OCI-LY1 (cell line): Measurements from ENCODE around the gene LHFPL2.

Experiments
- H2AFZ ChIP-seq: fragments of 200-600 bp; sonication (generic), shearing (Covaris generic); 2 replicates; pipeline ENCODE4 v1.6.0; 2014; ENCODE audit warnings: antibody characterized with exemption, mild to moderate bottlenecking, low read length
- H3F3A ChIP-seq: fragments of 200-600 bp; sonication (generic), shearing (Covaris generic); 2 replicates; pipeline ENCODE4 v1.6.0; 2014; ENCODE audit warnings: mild to moderate bottlenecking, antibody characterized with exemption, low read length, moderate library complexity; ENCODE audit not compliant: insufficient read depth
- H3K27ac ChIP-seq: fragments of 200-600 bp; sonication (generic); 2 replicates; pipeline ENCODE4 v1.5.1; 2014; ENCODE audit warnings: low read length, mixed run types, mild to moderate bottlenecking, low read depth; ENCODE audit not compliant: poor library complexity, severe bottlenecking
- H3K27me3 ChIP-seq: fragments of 200-600 bp; sonication (generic); 2 replicates; pipeline ENCODE4 v1.6.0; 2014; ENCODE audit warnings: antibody characterized with exemption, mild to moderate bottlenecking, low read length, moderate library complexity; ENCODE audit not compliant: insufficient read depth
- H3K36me3 ChIP-seq: fragments of 200-600 bp; sonication (generic); 2 replicates; pipeline ENCODE4 v1.6.1; 2014; ENCODE audit warnings: mild to moderate bottlenecking, antibody characterized with exemption, low read length, moderate library complexity, mixed read lengths; ENCODE audit not compliant: insufficient read depth
- H3K4me1 ChIP-seq: fragments of 200-600 bp; sonication (generic); 2 replicates; pipeline ENCODE4 v1.5.1; 2014; ENCODE audit warnings: mild to moderate bottlenecking, low read length, moderate library complexity; ENCODE audit not compliant: insufficient read depth, severe bottlenecking
- H3K4me2 ChIP-seq: fragments of 200-600 bp; sonication (generic), shearing (Covaris generic); 2 replicates; pipeline ENCODE4 v1.6.1; 2014; ENCODE audit warnings: low read length
- H3K4me3 ChIP-seq: fragments of 200-600 bp; sonication (generic); 2 replicates; pipeline ENCODE4 v1.5.1; 2014; ENCODE audit warnings: low read length, low read depth, mild to moderate bottlenecking, mixed read lengths; ENCODE audit not compliant: poor library complexity, severe bottlenecking
- H3K79me2 ChIP-seq: fragments of 200-600 bp; shearing (Covaris generic); 2 replicates; pipeline ENCODE4 v1.6.1; 2016; ENCODE audit warnings: mixed run types, low read length, mixed read lengths; ENCODE audit not compliant: insufficient read depth
- H3K9ac ChIP-seq: fragments of 200-600 bp; sonication (generic), shearing (Covaris generic); 2 replicates; pipeline ENCODE4 v1.6.1; 2014; ENCODE audit warnings: mild to moderate bottlenecking, low read length, mixed read lengths
- H3K9me2 ChIP-seq: fragments of 200-600 bp; sonication (generic), shearing (Covaris generic); 2 replicates; pipeline ENCODE4 v1.6.1; 2014; ENCODE audit warnings: low read depth, mild to moderate bottlenecking, low read length, mixed read lengths
- H3K9me3 ChIP-seq: fragments of 200-600 bp; shearing (Covaris generic); 2 replicates; pipeline ENCODE4 v1.6.1; 2014; ENCODE audit warnings: low read length, mixed read lengths
- H4K20me1 ChIP-seq: fragments of 200-600 bp; sonication (generic), shearing (Covaris generic); 2 replicates; pipeline ENCODE4 v1.6.0; 2016; ENCODE audit warnings: mild to moderate bottlenecking, low read length; ENCODE audit not compliant: insufficient read depth
- EZH2 ChIP-seq: fragments of 200-600 bp; sonication (generic), shearing (Covaris generic); IDR thresholded peaks from 2 replicates; pipeline ENCODE4 v1.8.0; 2017; ENCODE audit warnings: borderline replicate concordance, mixed run types, mild to moderate bottlenecking, antibody characterized with exemption, low read length, moderate library complexity, mixed read lengths
- TF ChIP-seq, protein P1 (sequence below): fragments of 200-600 bp; sonication (generic), shearing (Covaris generic); IDR thresholded peaks from 2 replicates; pipeline ENCODE4 v1.5.1; 2017; ENCODE audit warnings: mild to moderate bottlenecking, antibody characterized with exemption, low read length, moderate library complexity, mixed read lengths

LHFPL2 gene

DNA sequence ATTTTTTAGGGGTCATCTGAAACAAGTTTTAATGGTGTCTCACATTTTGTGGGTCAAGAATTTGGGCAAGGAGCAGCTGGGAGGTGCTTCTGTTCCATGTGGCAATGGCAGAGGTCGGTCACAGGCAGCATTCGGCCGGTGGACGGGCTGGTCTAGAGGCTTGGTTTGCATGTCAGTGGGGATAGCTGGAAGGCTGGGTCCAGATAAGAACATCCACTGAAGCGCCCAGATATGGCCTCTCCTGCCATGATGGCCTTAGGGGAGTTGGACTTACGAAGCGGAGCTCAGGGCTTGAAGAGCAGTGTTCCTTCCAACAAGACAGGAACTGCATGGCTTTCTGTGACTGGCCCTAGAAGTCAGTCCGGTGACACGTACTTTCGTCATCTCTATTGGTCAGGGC is 30.3 kb downstream of the LHFPL2 start:
- Histone ChIP-seq H3K4me3 (no peak overlapping the region), H3K4me2 (no peak overlapping the region), H3K9me3 (peaks cover 4% of the 10 kb centered on the region; the same call in 1 of the 2 replicates), H3F3A (no peaks in the 10 kb centered on the region), H3K79me2 (no peaks in the 10 kb centered on the region; the same call in 1 of the 2 replicates), H3K27ac (no peak overlapping the region), H4K20me1 (no peaks in the 10 kb centered on the region), H3K27me3 (no peaks in the 10 kb centered on the region), H3K4me1 (no peaks in the 10 kb centered on the region), H2AFZ (no peak overlapping the region), H3K9ac (no peak overlapping the region), H3K9me2 (no peaks in the 10 kb centered on the region), H3K36me3 (peaks cover 53% of the 10 kb centered on the region)
- TF ChIP-seq, protein P1, sequence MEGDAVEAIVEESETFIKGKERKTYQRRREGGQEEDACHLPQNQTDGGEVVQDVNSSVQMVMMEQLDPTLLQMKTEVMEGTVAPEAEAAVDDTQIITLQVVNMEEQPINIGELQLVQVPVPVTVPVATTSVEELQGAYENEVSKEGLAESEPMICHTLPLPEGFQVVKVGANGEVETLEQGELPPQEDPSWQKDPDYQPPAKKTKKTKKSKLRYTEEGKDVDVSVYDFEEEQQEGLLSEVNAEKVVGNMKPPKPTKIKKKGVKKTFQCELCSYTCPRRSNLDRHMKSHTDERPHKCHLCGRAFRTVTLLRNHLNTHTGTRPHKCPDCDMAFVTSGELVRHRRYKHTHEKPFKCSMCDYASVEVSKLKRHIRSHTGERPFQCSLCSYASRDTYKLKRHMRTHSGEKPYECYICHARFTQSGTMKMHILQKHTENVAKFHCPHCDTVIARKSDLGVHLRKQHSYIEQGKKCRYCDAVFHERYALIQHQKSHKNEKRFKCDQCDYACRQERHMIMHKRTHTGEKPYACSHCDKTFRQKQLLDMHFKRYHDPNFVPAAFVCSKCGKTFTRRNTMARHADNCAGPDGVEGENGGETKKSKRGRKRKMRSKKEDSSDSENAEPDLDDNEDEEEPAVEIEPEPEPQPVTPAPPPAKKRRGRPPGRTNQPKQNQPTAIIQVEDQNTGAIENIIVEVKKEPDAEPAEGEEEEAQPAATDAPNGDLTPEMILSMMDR = no peak
- TF ChIP-seq EZH2 = no peak

DNA sequence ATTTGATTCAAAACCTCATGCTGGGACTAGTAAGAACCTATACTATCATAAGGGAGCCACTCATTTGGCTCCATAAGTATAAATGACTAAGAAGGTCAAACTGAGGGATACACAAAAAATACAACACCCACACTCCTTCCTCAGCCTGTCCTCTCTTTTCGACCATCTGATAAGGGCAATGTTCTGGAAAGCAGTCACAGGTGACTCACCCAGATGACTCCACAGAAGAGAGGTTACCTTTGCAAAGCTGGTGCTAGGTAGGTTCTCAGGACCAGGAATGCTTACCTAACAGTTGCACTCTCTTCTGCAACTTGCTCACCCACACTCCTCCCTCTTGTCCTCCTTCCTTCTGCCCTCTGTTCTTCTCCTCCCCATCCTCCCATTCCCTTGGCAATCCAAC is 32.9 kb downstream of the LHFPL2 start:
- H3K9ac ChIP-seq = no peak overlapping the region
- H3K4me1 ChIP-seq = no peaks in the 10 kb centered on the region
- TF ChIP-seq, protein P1 = no peak
- no peak for TF ChIP-seq EZH2
- H3K4me2 ChIP-seq = no peak overlapping the region
- peaks cover 40% of the 10 kb centered on the region for H3K36me3 ChIP-seq
- H4K20me1 ChIP-seq = no peaks in the 10 kb centered on the region
- no peak overlapping the region for H3K4me3 ChIP-seq
- no peak overlapping the region for H3K27ac ChIP-seq
- no peaks in the 10 kb centered on the region for H3K79me2 ChIP-seq
- H3F3A ChIP-seq = no peaks in the 10 kb centered on the region
- H3K9me3 ChIP-seq = peaks cover 4% of the 10 kb centered on the region; the same call in 1 of the 2 replicates
- H2AFZ ChIP-seq = no peak overlapping the region
- no peaks in the 10 kb centered on the region for H3K9me2 ChIP-seq
- no peaks in the 10 kb centered on the region for H3K27me3 ChIP-seq

- TF ChIP-seq EZH2 = no peak
- TF ChIP-seq, protein P1 = no peak
- H3K4me2 ChIP-seq = no peak overlapping the region
- H2AFZ ChIP-seq = no peak overlapping the region
- H3K9me2 ChIP-seq = no peaks in the 10 kb centered on the region
- no peaks in the 10 kb centered on the region for H3K79me2 ChIP-seq
- no peak overlapping the region for H3K9ac ChIP-seq
- no peaks in the 10 kb centered on the region for H3K9me3 ChIP-seq
- H3K4me3 ChIP-seq = no peak overlapping the region
- H4K20me1 ChIP-seq = no peaks in the 10 kb centered on the region
- no peaks in the 10 kb centered on the region for H3K27me3 ChIP-seq
- no peaks in the 10 kb centered on the region for H3F3A ChIP-seq
- H3K36me3 ChIP-seq = peaks cover 37% of the 10 kb centered on the region
- H3K4me1 ChIP-seq = no peaks in the 10 kb centered on the region
- no peak overlapping the region for H3K27ac ChIP-seq
Measured at GRCh38 chr5:78614816-78615215, 33.8 kb downstream of the LHFPL2 start.
